GM21423 (cell line): ENCODE data around the gene CFB.
"Not testable (repeated sequence)": the region's sequence is repeated elsewhere in the genome, so short reads cannot be mapped to it uniquely, and the experiment has no call there.

Experiments used
- ATAC-seq: cut with Tn5 transposase; IDR thresholded peaks from one replicate; pipeline ENCODE4 v1.9.1; 2021; ENCODE audit warnings: mild to moderate bottlenecking, moderate library complexity; ENCODE audit not compliant: unreplicated experiment

Gene CFB

GRCh38 chr6:31945507-31946369 lies at the start of gene CFB:
TSS of gene CFB (plus strand) at chr6:31946095. CDS start at chr6:31946222, 127 bp downstream.
- ATAC-seq, result no peak

DNA sequence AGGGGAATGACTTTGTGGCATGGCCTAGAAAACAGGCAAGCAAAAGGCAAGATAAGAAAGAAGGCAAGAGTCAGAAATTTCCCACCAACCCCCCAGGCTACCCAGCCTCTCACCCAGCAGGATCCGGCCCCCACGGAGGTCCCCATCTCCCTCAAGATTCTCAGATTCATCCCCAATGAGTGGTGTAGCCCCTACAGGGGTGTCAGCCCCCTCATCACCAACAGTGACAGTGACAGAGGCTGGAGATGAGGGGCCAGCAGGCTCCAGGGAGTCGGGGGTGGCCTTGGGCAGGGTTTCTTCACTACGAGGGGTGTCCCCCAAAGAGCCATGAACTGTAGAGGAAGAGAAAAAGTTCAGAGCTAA lies 49.4 kb upstream of the CFB start:
- no peak for ATAC-seq

DNA sequence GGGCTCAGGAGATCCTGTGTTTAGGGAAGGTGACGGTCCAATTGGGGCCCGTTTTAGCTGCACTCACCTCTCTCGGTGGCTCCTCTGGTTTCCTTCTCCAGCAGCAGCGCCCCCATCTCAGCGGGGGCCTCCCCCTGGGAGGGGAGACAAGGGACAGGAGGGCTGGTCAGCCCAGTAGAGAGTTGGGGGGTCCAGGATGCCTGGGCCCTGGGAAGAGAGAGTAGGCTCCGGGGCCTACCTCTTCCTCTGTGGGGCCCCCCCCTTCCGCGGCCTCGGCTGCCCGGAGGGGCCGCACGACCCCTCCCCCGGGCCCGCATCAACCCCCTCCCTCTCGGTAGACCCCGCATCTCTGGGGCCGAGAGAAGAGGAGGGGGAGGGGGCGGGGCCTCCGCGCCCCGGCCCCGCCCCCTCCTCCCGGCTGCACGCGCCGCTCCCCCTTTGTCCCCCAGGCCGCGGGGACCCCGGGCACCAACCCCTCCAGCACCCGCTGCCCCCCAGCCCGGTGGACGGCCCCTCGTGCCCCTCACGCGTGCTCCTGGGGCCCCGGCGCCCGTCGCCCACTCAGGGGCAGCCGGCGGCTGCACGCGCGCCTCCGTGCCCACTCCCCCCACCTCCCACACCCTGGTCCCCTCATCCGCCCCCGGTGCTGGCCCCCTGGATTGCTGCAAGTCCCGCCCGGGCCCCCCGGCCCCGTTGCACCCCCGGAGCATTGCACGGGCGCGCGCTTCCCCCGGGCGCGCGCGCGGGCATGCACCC lies 48.9 kb upstream of the CFB start:
- ATAC-seq, result peak; percentile 5

DNA sequence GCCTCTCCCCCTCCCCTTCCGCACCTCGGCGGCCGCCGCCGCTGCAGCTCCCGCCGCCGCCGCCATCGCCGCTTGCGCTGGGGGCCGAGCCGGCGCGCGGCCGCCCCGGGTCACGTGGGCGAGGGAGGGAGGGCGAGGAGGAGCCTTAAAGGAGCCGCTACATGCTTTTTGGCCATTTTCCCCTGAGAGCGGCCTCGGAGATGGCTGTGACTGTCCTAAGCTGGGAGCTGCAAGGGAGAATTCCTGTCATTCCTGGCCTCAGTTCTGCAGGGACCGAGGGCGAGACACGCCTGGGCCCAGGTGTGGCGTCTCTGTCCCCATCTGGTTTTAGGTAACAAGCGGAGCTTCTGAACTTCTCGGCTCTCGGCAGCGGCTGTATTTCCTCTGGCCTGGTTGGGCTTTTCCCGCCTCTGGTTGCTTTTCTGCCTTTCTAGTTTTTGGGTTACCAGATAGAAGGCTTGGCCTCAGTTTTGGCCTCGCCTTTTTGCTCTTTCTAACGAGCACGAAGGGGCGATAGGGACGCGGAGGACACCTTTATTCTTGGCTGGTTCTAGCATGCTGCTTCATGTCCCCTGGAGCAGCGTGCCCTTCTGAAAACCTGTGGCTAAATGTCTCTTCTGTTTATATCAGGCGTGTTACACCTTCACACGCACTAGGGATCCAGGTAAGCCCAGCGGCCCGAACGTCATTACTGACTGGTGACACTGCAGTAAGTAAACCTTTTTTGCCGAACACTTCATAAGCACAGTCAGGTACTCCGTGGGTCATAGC lies 48.1 kb upstream of the CFB start, which contains the start of gene EHMT2:
Gene EHMT2, minus strand, starts transcription at position 87 of the 771 bp plus-strand sequence. Its CDS starts 21 bp downstream, at position 66.
- ATAC-seq, result peak; percentile 51

GRCh38 chr6:31898383-31899011 lies 47.4 kb upstream of the CFB start:
- no peak for ATAC-seq

DNA sequence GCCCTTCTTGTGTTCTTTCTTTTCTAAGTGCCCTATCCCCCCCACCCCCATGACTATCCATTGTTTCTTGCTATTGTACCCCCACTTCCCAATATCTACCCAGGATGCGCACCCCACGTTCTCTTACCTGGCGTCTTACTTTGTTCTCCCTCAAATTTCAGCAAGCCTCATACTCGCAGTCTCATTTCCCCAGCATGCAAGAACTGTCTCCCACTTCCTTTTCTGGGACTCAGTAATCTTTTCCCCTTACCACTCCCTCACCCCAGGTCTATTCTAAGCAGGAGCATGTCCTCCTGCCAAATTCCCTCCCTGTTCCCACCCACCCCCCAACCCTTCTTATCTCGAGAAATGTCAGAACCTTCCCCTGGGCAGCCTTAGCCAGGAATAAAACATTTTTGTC lies 46.7 kb upstream of the CFB start:
- ATAC-seq, result no peak

- no peak for ATAC-seq
Observed at GRCh38 chr6:31899882-31900722, 45.8 kb upstream of the CFB start.

GRCh38 chr6:31900917-31901414 lies 44.9 kb upstream of the CFB start:
- no peak for ATAC-seq

- ATAC-seq, result no peak
Observed at GRCh38 chr6:31901415-31901952, 44.4 kb upstream of the CFB start.

DNA sequence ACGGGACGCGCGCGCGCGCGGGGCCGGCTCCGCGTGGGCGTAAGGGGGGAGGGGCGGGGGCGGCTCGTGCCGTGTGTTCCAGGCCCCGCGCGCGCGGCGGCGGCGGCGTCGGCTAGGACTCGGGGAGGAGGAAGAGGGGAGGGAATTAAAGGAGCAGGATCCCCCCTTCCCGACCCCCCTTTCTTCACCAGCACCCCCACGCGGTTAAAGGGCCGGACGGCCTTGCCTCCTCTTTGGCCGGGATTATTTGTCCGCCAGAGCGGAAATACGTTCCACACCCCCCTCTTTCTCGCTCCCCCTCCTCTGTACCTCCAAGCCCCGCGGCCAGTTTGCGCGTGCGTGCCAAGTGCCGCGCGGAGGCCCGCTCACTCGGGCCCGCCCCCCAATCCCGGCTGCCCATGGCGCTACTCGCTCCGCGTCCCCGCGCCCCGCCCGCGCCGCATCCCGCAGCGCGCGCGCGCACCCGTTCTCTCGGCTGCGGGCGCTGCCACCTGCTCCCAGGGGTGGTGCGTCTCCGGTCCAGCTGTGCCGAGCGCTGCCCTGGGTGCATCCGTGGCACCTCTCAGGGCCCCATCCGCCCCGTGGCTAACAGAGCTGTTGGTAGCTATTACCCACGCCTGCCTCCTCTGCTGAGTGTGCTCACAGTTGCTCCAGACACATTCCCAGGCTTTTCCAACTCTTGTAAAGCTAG lies 43.8 kb upstream of the CFB start, which contains the start of gene ZBTB12:
Gene ZBTB12, minus strand, starts transcription at position 134 of the 691 bp plus-strand sequence. CDS start 781 bp downstream, outside the sequence.
- ATAC-seq, result peak; percentile 54

DNA sequence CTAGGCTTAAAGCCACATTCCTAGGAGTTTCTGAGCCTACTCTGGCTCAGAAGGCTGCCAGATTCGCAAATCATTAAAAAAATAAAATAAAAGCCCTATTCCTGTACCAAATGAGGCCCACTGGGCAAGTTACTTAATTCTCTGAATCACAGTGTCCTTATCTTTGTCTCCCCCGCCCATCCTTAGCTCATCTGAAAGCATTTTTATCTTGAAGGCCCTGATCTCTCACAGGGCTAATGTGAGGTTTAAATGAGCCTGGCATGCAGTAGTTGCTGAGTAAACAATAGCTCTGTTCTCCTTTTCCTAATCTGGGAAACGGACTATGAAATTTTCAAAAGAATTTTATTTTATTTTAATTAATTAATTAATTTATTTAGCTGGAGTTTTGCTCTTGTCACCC lies 41.9 kb upstream of the CFB start:
- ATAC-seq, result no peak

DNA sequence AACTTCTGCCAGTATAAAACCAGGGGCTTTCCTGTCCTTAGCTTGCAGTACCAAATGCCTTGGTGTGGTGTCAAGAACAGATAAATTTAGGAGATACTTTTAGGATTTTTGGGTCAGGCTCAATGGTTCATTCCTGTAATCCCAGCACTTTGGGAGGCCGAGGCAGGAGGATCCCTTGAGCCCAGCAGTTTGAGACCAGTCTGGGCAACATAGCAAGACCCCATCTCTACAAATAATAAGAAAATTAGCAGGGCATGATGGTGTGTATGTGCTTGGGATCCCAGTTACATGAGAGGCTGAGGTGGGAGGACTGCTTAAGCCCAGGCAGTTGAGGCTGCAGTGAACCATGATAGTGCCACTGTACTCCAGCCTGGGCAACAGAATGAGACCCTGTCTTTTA lies 40.9 kb upstream of the CFB start:
- no peak for ATAC-seq

- ATAC-seq, result no peak
Observed at GRCh38 chr6:31906122-31906521, 39.8 kb upstream of the CFB start.

DNA sequence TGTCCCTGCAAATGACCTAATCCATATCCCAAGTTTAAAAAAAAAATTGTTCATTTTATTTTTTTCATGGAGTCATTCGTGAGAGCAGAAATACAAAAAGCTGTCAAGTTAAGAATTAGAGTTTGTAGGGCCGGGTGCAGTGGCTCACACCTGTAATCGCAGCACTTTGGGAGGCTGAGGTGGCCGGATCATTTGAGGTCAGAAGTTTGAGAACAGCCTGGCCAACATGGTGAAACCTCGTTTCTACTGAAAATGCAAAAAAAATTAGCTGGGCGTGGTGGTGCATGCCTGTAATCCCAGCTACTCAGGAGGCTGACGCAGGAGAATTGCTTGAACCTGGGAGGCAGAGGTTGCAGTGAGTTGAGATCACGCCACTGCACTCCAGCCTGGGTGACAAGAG lies 39.2 kb upstream of the CFB start:
- ATAC-seq, result not testable (repeated sequence)

DNA sequence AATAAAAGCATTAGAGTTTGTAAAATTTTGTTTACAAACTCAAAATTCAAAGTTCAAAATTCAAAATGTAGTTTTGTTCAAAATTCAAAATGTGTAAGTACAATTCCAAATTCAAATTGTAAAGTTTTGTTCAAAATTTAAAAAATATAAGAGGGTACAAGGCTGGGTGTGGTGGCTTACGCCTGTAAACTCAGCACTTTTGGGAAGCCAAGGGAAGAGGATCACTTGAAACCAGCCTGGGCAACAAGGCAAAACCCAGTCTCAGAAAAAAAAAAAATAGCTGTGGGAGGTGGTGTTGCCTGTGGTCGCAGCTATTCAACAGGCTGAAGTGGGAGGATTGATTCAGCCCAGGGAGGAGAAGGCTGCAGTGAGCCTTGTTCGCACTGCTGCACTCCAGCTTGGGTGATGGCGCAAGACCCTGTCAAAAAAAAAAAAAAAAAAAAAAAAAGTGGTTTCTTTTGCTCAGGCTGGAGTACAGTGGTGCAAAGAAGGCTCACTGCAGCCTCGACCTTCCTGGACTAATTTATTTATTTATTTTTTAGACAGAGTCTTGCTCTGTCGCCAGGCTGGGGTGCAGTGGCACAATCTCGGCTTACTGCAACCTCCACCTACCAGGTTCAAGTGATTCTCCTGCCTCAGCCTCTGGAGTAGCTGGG lies 38.6 kb upstream of the CFB start:
- no peak for ATAC-seq

GRCh38 chr6:31908255-31908654 lies 37.6 kb upstream of the CFB start:
- not testable (repeated sequence) for ATAC-seq

- ATAC-seq, result peak; percentile 74
Observed at GRCh38 chr6:31908791-31909190, 37.1 kb upstream of the CFB start.

- ATAC-seq, result not testable (repeated sequence)
Observed at GRCh38 chr6:31909298-31909697, 36.6 kb upstream of the CFB start.
